OCI-LY7 (cell line): ENCODE results near the gene ERCC6L. TPM values are rescaled to one million over a fixed set of nuclear protein-coding genes. Genes with fewer than 3 reads are reported as not detected.

Experiments used
- BruUV-seq: library from RNA; stranded (reverse); fragments of 400-500 nt; replicated peaks from 2 replicates; lab custom pipeline; 2021; lab: Mats Ljungman, UMichigan
- CTCF ChIA-PET: fragments of 300-600 bp; sonication (Branson Sonifier 250); formaldehyde crosslinking; loops from one replicate; lab custom pipeline; 2022; ENCODE audit warnings: antibody characterized with exemption; ENCODE audit not compliant: unreplicated experiment; lab: Charles Lee
- POLR2A ChIA-PET: fragments of 300-600 bp; sonication (Branson Sonifier 250); formaldehyde crosslinking; loops from one replicate; lab custom pipeline; 2022; ENCODE audit warnings: antibody characterized with exemption; lab: Charles Lee
- DNase-seq: peaks from one replicate; pipeline ENCODE4 v3.0.0-alpha.2; 2015; ENCODE audit warnings: low spot score
- H2AFZ ChIP-seq: fragments of 200-600 bp; sonication (generic), shearing (Covaris generic); 2 replicates; pipeline ENCODE4 v1.6.1; 2014; ENCODE audit warnings: mild to moderate bottlenecking, antibody characterized with exemption, low read length, moderate library complexity
- H3K27ac ChIP-seq: fragments of 200-600 bp; sonication (generic); 2 replicates; pipeline ENCODE4 v1.5.1; 2014; ENCODE audit warnings: mixed run types, low read depth, mild to moderate bottlenecking, moderate library complexity, low read length, inconsistent platforms; ENCODE audit not compliant: poor library complexity, severe bottlenecking
- H3K36me3 ChIP-seq: fragments of 200-600 bp; sonication (generic); 2 replicates; pipeline ENCODE4 v1.6.1; 2014; ENCODE audit warnings: mild to moderate bottlenecking, antibody characterized with exemption, low read length, moderate library complexity, mixed read lengths; ENCODE audit not compliant: insufficient read depth
- H3K4me1 ChIP-seq: fragments of 200-600 bp; sonication (generic); 2 replicates; pipeline ENCODE4 v1.5.1; 2014; ENCODE audit warnings: mild to moderate bottlenecking, low read length; ENCODE audit not compliant: insufficient read depth, poor library complexity, severe bottlenecking
- H3K4me2 ChIP-seq: fragments of 200-600 bp; sonication (generic); 2 replicates; pipeline ENCODE4 v1.6.1; 2014; ENCODE audit warnings: mild to moderate bottlenecking, low read length
- H3K4me3 ChIP-seq: fragments of 200-600 bp; sonication (generic); 2 replicates; pipeline ENCODE4 v1.5.1; 2014; ENCODE audit warnings: mild to moderate bottlenecking, low read depth, low read length; ENCODE audit not compliant: poor library complexity, severe bottlenecking
- H3K79me2 ChIP-seq: fragments of 200-600 bp; sonication (generic); 2 replicates; pipeline ENCODE4 v1.6.1; 2016; ENCODE audit warnings: low read depth, mild to moderate bottlenecking, low read length, moderate library complexity, mixed read lengths; ENCODE audit not compliant: insufficient read depth
- H3K9me2 ChIP-seq: fragments of 200-600 bp; sonication (generic); 2 replicates; pipeline ENCODE4 v1.6.1; 2016; ENCODE audit warnings: mild to moderate bottlenecking, low read length, mixed read lengths; ENCODE audit not compliant: insufficient read depth
- H3K9me3 ChIP-seq: fragments of 200-600 bp; sonication (generic); 2 replicates; pipeline ENCODE4 v1.6.1; 2014; ENCODE audit warnings: mild to moderate bottlenecking, mixed run types, low read length, mixed read lengths
- H4K20me1 ChIP-seq: fragments of 200-600 bp; sonication (generic); 2 replicates; pipeline ENCODE4 v1.6.1; 2014; ENCODE audit warnings: mild to moderate bottlenecking, antibody characterized with exemption, low read length, moderate library complexity, mixed read lengths; ENCODE audit not compliant: insufficient read depth
- EZH2phosphoT487 ChIP-seq: fragments of 200-600 bp; sonication (generic); IDR thresholded peaks from 2 replicates; pipeline ENCODE4 v1.6.1; 2018; ENCODE audit warnings: low read depth, borderline replicate concordance, mild to moderate bottlenecking, mixed run types, antibody characterized with exemption, low read length, moderate library complexity, mixed read lengths
- intact Hi-C: fragments of 100-400 bp; cut with micrococcal nuclease; formaldehyde crosslinking; loops from one replicate; pipeline ENCODE4 v1.10.0; 2022; ENCODE audit not compliant: unreplicated experiment
- total RNA-seq, 2 experiments: library from RNA; depleted of rRNA in 1 of 2; stranded (reverse); fragments of >200 nt in 1 of 2; shearing (Covaris generic) in 1 of 2; gene quantifications; 2 replicates each; pipeline ENCODE4 v1.2.3, GENCODE V29; 2014 to 2022
- TF ChIP-seq, protein P1 (sequence below): fragments of 200-600 bp; sonication (generic); conservative IDR thresholded peaks from 2 replicates; pipeline ENCODE4 v1.5.1; 2014; ENCODE audit warnings: mild to moderate bottlenecking, antibody characterized with exemption, low read length, moderate library complexity, mixed read lengths

The ERCC6L gene
- total RNA-seq, 2 experiments from 2014 or later, result 12.6 to 14.1 TPM

DNA sequence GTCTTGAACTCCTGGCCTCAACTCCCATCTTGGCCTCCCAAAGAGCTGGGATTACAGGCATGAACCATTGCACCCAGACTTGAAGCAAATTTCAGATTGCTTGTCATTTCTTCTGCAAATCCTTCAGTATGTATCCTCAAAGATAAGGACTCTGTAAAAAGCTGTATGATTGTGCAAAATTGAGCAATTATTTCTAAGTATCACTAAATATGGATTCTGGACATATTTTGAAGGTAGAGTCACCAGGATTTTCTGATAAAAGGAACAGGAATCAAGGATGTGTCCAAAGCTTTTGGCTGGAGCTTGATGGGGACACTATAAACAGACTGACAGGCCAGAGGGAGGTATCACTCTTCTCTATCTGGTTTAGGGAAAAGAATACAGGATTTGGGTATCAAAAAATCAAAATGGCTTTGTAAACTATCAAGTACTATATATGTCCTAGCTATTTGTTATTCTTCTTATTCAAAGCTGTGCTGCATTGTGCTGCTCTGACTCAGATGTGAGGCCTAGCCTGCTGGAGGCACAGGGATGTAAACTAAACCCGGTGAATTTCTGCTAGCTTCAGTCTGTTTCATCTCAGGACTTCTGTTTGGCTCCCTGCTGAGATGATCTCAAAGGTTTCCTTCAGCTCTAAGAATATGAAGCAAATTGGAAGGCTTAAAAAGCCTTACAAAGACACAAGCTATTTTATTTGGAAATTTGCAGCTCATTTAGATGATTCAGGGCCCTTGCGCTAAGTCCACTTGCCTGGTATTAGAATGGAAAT, 30.0 kb upstream of the ERCC6L start:
- H3K4me1 ChIP-seq, result peaks cover 5% of the 10 kb centered on the region
- 0 out of 2 replicates have a peak, but pooled peaks cover 3% of the 10 kb centered on the region for H3K79me2 ChIP-seq
- peaks cover 68% of the 10 kb centered on the region for H3K36me3 ChIP-seq
- no peak for DNase-seq
- no peak overlapping the region for H3K4me2 ChIP-seq
- intact Hi-C loops, result no loop called here
- POLR2A ChIA-PET, result interaction anchor here (1.6 kb wide), 1 partner anchor 8 kb away, joined by 5 read pairs; the partner anchor contains the start of gene RPS4X
- TF ChIP-seq EZH2phosphoT487, result no peak
- TF ChIP-seq, protein P1, sequence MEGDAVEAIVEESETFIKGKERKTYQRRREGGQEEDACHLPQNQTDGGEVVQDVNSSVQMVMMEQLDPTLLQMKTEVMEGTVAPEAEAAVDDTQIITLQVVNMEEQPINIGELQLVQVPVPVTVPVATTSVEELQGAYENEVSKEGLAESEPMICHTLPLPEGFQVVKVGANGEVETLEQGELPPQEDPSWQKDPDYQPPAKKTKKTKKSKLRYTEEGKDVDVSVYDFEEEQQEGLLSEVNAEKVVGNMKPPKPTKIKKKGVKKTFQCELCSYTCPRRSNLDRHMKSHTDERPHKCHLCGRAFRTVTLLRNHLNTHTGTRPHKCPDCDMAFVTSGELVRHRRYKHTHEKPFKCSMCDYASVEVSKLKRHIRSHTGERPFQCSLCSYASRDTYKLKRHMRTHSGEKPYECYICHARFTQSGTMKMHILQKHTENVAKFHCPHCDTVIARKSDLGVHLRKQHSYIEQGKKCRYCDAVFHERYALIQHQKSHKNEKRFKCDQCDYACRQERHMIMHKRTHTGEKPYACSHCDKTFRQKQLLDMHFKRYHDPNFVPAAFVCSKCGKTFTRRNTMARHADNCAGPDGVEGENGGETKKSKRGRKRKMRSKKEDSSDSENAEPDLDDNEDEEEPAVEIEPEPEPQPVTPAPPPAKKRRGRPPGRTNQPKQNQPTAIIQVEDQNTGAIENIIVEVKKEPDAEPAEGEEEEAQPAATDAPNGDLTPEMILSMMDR, result no peak
- H3K27ac ChIP-seq, result no peak overlapping the region
- H3K9me2 ChIP-seq, result no peaks in the 10 kb centered on the region
- BruUV-seq, result no TSS peak
- H2AFZ ChIP-seq, result no peak overlapping the region
- CTCF ChIA-PET, result no interaction called here
- no peak overlapping the region for H3K4me3 ChIP-seq
- no peaks in the 10 kb centered on the region for H3K9me3 ChIP-seq
- 0 out of 2 replicates have a peak, but pooled peaks cover 11% of the 10 kb centered on the region for H4K20me1 ChIP-seq

DNA sequence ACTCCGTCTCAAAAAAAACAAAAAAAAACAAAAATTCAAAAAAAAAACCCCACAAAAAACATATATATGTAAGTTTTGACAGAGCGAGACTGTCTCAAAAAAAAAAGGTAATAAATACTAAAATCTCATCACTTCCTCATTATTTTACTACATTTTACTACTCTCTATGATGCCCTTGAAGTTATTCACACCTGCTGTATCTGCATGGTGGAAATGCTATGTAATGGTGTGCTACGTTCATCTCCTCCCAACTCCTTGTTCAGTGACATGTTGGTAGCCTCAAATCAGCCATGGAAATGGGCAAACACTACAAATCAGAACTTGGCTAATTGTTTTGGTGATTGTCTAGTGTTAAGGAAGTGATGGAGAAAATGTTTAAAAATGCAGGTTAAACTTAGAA, 26.4 kb upstream of the ERCC6L start:
- no TSS peak for BruUV-seq
- H2AFZ ChIP-seq, result no peak overlapping the region
- no peak overlapping the region for H3K27ac ChIP-seq
- ChIA-PET POLR2A (interaction anchor here (0.7 kb wide), 1 partner anchor 81 kb away, joined by 3 read pairs; no protein-coding TSS in a partner anchor), CTCF (no interaction called here)
- no peaks in the 10 kb centered on the region for H3K9me2 ChIP-seq
- 0 out of 2 replicates have a peak, but pooled peaks cover 6% of the 10 kb centered on the region for H4K20me1 ChIP-seq
- DNase-seq, result no peak
- H3K9me3 ChIP-seq, result no peaks in the 10 kb centered on the region
- TF ChIP-seq, protein P1, result no peak
- TF ChIP-seq EZH2phosphoT487, result no peak
- intact Hi-C loops, result no loop called here
- H3K4me1 ChIP-seq, result no peaks in the 10 kb centered on the region
- no peak overlapping the region for H3K4me3 ChIP-seq
- H3K36me3 ChIP-seq, result peaks cover 32% of the 10 kb centered on the region
- no peaks in the 10 kb centered on the region for H3K79me2 ChIP-seq
- no peak overlapping the region for H3K4me2 ChIP-seq

DNA sequence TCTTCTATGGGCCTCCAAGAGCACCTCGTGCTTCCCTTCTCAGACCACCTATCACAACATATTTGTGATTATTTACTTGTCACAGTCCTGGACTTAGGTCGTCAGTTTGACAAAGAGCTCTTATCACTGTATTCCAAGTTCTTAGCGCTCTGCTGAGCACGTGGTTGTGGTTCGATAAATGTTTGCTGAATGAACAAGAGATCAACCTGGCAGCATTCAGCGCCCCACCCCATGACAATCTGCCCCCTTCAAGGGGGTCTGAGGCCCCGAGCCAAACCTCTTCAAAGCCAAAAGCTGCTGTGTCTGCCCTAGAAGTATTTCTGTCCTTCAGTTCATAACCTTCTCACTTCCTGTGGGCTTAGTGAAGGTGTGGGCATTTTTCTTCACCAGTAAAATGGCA, 23.2 kb upstream of the ERCC6L start:
- CTCF ChIA-PET, result no interaction called here

More for the DNA sequence above, 23.2 kb upstream of the ERCC6L start:
- H3K79me2 ChIP-seq, result no peaks in the 10 kb centered on the region
- POLR2A ChIA-PET, result no interaction called here
- no peaks in the 10 kb centered on the region for H3K9me2 ChIP-seq
- H3K4me1 ChIP-seq, result no peaks in the 10 kb centered on the region
- peaks cover under 1% of the 10 kb centered on the region for H3K36me3 ChIP-seq
- no peak overlapping the region for H3K4me3 ChIP-seq
- intact Hi-C loops, result no loop called here
- no peak overlapping the region for H3K27ac ChIP-seq
- no peak overlapping the region for H3K4me2 ChIP-seq
- DNase-seq, result no peak
- BruUV-seq, result no TSS peak
- H3K9me3 ChIP-seq, result no peaks in the 10 kb centered on the region
- no peak overlapping the region for H2AFZ ChIP-seq
- TF ChIP-seq, protein P1, result no peak
- no peak for TF ChIP-seq EZH2phosphoT487
- no peaks in the 10 kb centered on the region for H4K20me1 ChIP-seq
